K562 (cell line): ENCODE data around the gene CTRL. TPM values are rescaled to one million over a fixed set of nuclear protein-coding genes. Genes with fewer than 3 reads are reported as not detected.
A peak's percentile ranks its signal among the peaks of the same experiment; 100 is the strongest.

Experiments used
- ATAC-seq: fragments of 200-7000 bp; cut with Tn5 transposase; 3 replicates; pipeline ENCODE4 v1.9.1; 2020; ENCODE audit warnings: moderate library complexity
- BruUV-seq: library from RNA; stranded (reverse); fragments of 400-500 nt; replicated peaks from 2 replicates; lab custom pipeline; 2021; lab: Mats Ljungman, UMichigan
- CTCF ChIA-PET: fragments of 300-600 bp; formaldehyde crosslinking; extraction: SDS; loops from one replicate; lab custom pipeline; 2021; ENCODE audit warnings: low intra/inter-chr PET ratio; lab: Yijun Ruan, JAX
- POLR2A ChIA-PET: fragments of 300-600, 350-650 bp; sonication (Branson Sonifier 250); formaldehyde crosslinking; extraction: SDS; loops from one replicate; lab custom pipeline; 2021; ENCODE audit warnings: antibody characterized with exemption, inconsistent platforms; lab: Yijun Ruan, JAX
- DNase-seq, 4 experiments: peaks; one replicate each; pipeline versions ENCODE4 v3.0.0 to v3.0.0-alpha.2; 2011 to 2018; ENCODE audit warnings: low spot score in 3 of 4, mixed read lengths in 3 of 4; ENCODE audit errors: extremely low read depth in 1 of 4
- FAIRE-seq: peaks from 2 replicates; lab custom pipeline; 2011; peaks lifted over from hg19 to GRCh38; lab: Jason Lieb, UNC
- H2AFZ ChIP-seq: 2 replicates; pipeline ENCODE4 v1.6.0; 2011; ENCODE audit warnings: low read depth, low read length, control low read depth, inconsistent platforms
- H3K27ac ChIP-seq: fragments of 200-600 bp; 3 replicates; pipeline ENCODE4 v1.8.0; 2011; ENCODE audit warnings: low read depth, mild to moderate bottlenecking, control low read depth, inconsistent platforms, low read length, moderate library complexity, mixed read lengths; ENCODE audit errors: extremely low read depth
- H3K27me3 ChIP-seq, 2 experiments: fragments of 300-600 bp in 1 of 2; 2 replicates in 1 of 2; 3 replicates in 1 of 2; pipeline versions ENCODE4 v1.6.0 to v1.8.0; 2011; ENCODE audit warnings: inconsistent platforms in 2 of 2, low read length in 2 of 2, mild to moderate bottlenecking in 1 of 2, mixed read lengths in 1 of 2, moderate library complexity in 1 of 2; ENCODE audit not compliant: control insufficient read depth in 2 of 2, insufficient read depth in 2 of 2
- H3K36me3 ChIP-seq: fragments of 300-600 bp; 3 replicates; pipeline ENCODE4 v1.8.0; 2011; ENCODE audit warnings: mild to moderate bottlenecking, low read length, inconsistent platforms; ENCODE audit not compliant: control insufficient read depth, insufficient read depth
- H3K4me1 ChIP-seq, 2 experiments: fragments of 200-600 bp in 1 of 2; replicated peaks in 1 of 2; 2 replicates in 1 of 2; 3 replicates in 1 of 2; pipeline versions ENCODE4 v1.5.1 to v1.8.0; 2011; ENCODE audit warnings: inconsistent platforms in 2 of 2, low read length in 2 of 2, mild to moderate bottlenecking in 1 of 2, mixed read lengths in 1 of 2, moderate library complexity in 1 of 2; ENCODE audit not compliant: control insufficient read depth in 2 of 2, insufficient read depth in 2 of 2
- H3K4me2 ChIP-seq: 2 replicates; pipeline ENCODE4 v1.6.1; 2011; ENCODE audit warnings: low read length, control low read depth, inconsistent platforms, mixed read lengths; ENCODE audit not compliant: insufficient read depth
- H3K4me3 ChIP-seq: fragments of 200-600 bp; sonication (generic), shearing (Covaris generic); 2 replicates; pipeline ENCODE4 v1.5.1; 2016; ENCODE audit warnings: control low read depth, inconsistent platforms
- H3K79me2 ChIP-seq: fragments of 200-600 bp; 3 replicates; pipeline ENCODE4 v1.8.0; 2011; ENCODE audit warnings: low read length, inconsistent platforms; ENCODE audit not compliant: control insufficient read depth, insufficient read depth
- H3K9ac ChIP-seq, 2 experiments: 2 replicates each; pipeline versions ENCODE4 v1.6.0 to v1.6.1; 2011; ENCODE audit warnings: low read depth in 2 of 2, low read length in 2 of 2, control low read depth in 1 of 2, inconsistent platforms in 1 of 2, mild to moderate bottlenecking in 1 of 2, mixed read lengths in 1 of 2; ENCODE audit not compliant: insufficient read depth in 1 of 2
- H3K9me1 ChIP-seq: one replicate; pipeline ENCODE4 v1.6.0; 2011; ENCODE audit warnings: inconsistent platforms, mild to moderate bottlenecking, low read length, moderate library complexity; ENCODE audit not compliant: control insufficient read depth, insufficient read depth
- H3K9me3 ChIP-seq: replicated peaks from 2 replicates; pipeline ENCODE4 v1.5.1; 2011; ENCODE audit warnings: low read depth, low read length, inconsistent platforms; ENCODE audit not compliant: control insufficient read depth, insufficient read depth
- H4K20me1 ChIP-seq: replicated peaks from 2 replicates; pipeline ENCODE4 v1.6.1; 2011; ENCODE audit warnings: low read length, inconsistent platforms, mixed read lengths; ENCODE audit not compliant: control insufficient read depth, insufficient read depth
- POLR2G ChIP-seq: fragments of 200-400 bp; formaldehyde crosslinking; IDR thresholded peaks from 2 replicates; pipeline ENCODE4 v1.6.1; 2017; ENCODE audit warnings: low read depth, mild to moderate bottlenecking, antibody characterized with exemption, low read length, moderate library complexity
- WGBS: fragments of 100-300 bp; shearing (Covaris generic); methylation state at CpG from one replicate; pipeline ENCODE4 v1.1.6; 2016; ENCODE audit warnings: low coverage, mixed read lengths; ENCODE audit not compliant: insufficient coverage; ENCODE audit errors: missing lambda C conversion rate; 5-methylcytosine and 5-hydroxymethylcytosine counted together
- in situ Hi-C: fragments of 300-500 bp; cut with MboI; formaldehyde crosslinking; loops from 4 replicates; pipeline ENCODE4 v1.15.0; 2018; ENCODE audit warnings: inconsistent platforms, mixed read lengths
- intact Hi-C: fragments of 100-400 bp; cut with micrococcal nuclease; formaldehyde crosslinking; loops from 2 replicates; pipeline ENCODE4 v1.14.2; 2022
- polyA plus RNA-seq, 8 experiments: library from polyadenylated mRNA; depleted of rRNA in 4 of 8; stranded (reverse) in 5 of 8; unstranded in 3 of 8; fragments of >200 nt; fragmentation: Nextera tagmentation in 2 of 8; fragmentation: Illumina TruSeq in 1 of 8; extraction: Ambion mirVana in 2 of 8; extraction: Trizol in 1 of 8; gene quantifications; 2 replicates each; pipeline versions ENCODE4 v1.2.1 to v1.2.3, GENCODE V29; 2011 to 2014; ENCODE audit warnings: inconsistent platforms in 1 of 8, missing spikeins in 1 of 8
- total RNA-seq, 7 experiments: library from RNA; depleted of rRNA in 6 of 7; stranded (reverse); fragments of >200 nt in 6 of 7; fragmentation: Illumina TruSeq in 2 of 7; extraction: Trizol in 2 of 7; gene quantifications; 2 replicates each; pipeline versions ENCODE4 v1.2.1 to v1.2.3, GENCODE V29; 2011 to 2021; ENCODE audit warnings: low replicate concordance in 1 of 7
- TF ChIP-seq, protein P1 (sequence below): fragments of 250-450 bp; sonication (Bioruptor Pico); IDR thresholded peaks from 2 replicates; pipeline ENCODE4 v1.5.0; 2022; ENCODE audit warnings: mild to moderate bottlenecking
- TF ChIP-seq, protein P2 (sequence below): fragments of 250-450 bp; sonication (Bioruptor Pico); IDR thresholded peaks from 2 replicates; pipeline ENCODE4 v1.4.0; 2020; ENCODE audit warnings: mild to moderate bottlenecking, moderate library complexity
- TF ChIP-seq, protein P3 (sequence below): IDR thresholded peaks from 2 replicates; pipeline ENCODE4 v1.6.1; 2011; ENCODE audit not compliant: insufficient read length; ENCODE audit errors: extremely low read depth

Gene CTRL
- total and polyA plus RNA-seq, 9 of the 15 experiments (the other 6 are each of a cell fraction or from before 2014, with no cell fraction given): 1.4 to 5.6 (median 2.5) TPM

DNA sequence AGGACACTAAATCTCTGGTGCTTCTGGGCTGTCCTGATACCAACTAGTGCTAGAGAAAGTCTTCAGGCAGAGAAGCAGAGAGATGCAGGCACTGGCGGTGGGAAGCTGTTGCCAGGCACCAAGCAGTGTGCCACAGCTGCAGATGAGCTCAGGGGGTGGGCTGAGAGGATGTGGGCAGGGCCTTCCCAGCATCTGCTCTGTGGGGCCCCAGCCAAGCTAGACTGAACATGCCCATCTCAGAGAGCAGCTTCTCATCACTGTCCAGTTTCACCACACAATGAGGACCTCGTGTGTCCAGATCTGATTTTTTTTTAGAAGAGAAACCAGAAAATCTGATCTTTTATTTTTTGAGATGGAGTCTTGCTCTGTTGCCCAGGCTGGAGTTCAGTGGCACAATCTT is 21.5 kb downstream of the CTRL start (continued):
- TF ChIP-seq, protein P1, sequence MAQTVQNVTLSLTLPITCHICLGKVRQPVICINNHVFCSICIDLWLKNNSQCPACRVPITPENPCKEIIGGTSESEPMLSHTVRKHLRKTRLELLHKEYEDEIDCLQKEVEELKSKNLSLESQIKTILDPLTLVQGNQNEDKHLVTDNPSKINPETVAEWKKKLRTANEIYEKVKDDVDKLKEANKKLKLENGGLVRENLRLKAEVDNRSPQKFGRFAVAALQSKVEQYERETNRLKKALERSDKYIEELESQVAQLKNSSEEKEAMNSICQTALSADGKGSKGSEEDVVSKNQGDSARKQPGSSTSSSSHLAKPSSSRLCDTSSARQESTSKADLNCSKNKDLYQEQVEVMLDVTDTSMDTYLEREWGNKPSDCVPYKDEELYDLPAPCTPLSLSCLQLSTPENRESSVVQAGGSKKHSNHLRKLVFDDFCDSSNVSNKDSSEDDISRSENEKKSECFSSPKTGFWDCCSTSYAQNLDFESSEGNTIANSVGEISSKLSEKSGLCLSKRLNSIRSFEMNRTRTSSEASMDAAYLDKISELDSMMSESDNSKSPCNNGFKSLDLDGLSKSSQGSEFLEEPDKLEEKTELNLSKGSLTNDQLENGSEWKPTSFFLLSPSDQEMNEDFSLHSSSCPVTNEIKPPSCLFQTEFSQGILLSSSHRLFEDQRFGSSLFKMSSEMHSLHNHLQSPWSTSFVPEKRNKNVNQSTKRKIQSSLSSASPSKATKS: no peak
- TF ChIP-seq, protein P2, sequence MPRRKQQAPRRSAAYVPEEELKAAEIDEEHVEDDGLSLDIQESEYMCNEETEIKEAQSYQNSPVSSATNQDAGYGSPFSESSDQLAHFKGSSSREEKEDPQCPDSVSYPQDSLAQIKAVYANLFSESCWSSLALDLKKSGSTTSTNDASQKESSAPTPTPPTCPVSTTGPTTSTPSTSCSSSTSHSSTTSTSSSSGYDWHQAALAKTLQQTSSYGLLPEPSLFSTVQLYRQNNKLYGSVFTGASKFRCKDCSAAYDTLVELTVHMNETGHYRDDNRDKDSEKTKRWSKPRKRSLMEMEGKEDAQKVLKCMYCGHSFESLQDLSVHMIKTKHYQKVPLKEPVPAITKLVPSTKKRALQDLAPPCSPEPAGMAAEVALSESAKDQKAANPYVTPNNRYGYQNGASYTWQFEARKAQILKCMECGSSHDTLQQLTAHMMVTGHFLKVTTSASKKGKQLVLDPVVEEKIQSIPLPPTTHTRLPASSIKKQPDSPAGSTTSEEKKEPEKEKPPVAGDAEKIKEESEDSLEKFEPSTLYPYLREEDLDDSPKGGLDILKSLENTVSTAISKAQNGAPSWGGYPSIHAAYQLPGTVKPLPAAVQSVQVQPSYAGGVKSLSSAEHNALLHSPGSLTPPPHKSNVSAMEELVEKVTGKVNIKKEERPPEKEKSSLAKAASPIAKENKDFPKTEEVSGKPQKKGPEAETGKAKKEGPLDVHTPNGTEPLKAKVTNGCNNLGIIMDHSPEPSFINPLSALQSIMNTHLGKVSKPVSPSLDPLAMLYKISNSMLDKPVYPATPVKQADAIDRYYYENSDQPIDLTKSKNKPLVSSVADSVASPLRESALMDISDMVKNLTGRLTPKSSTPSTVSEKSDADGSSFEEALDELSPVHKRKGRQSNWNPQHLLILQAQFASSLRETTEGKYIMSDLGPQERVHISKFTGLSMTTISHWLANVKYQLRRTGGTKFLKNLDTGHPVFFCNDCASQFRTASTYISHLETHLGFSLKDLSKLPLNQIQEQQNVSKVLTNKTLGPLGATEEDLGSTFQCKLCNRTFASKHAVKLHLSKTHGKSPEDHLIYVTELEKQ: no peak
- TF ChIP-seq, all 486 proteins: peak for 0

DNA sequence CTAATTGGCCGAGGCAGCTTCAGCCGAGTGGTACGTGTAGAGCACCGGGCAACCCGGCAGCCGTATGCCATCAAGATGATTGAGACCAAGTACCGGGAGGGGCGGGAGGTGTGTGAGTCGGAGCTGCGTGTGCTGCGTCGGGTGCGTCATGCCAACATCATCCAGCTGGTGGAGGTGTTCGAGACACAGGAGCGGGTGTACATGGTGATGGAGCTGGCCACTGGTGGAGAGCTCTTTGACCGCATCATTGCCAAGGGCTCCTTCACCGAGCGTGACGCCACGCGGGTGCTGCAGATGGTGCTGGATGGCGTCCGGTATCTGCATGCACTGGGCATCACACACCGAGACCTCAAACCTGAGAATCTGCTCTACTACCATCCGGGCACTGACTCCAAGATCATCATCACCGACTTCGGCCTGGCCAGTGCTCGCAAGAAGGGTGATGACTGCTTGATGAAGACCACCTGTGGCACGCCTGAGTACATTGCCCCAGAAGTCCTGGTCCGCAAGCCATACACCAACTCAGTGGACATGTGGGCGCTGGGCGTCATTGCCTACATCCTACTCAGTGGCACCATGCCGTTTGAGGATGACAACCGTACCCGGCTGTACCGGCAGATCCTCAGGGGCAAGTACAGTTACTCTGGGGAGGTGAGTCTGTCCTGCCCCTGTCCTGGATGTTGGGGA is 22.5 kb downstream of the CTRL start:
- BruUV-seq: no TSS peak
- ChIA-PET POLR2A (interaction anchor here (0.6 to 2.7 kb wide), 2 partner anchors 12 to 19 kb away, joined by 3 to 13 read pairs; no protein-coding TSS in a partner anchor), CTCF (no interaction called here)
- no peak for DNase-seq
- H3K4me2 ChIP-seq: no peak overlapping the region
- no peak overlapping the region for H3K4me3 ChIP-seq
- TF ChIP-seq POLR2G: peak; percentile 52; the same call in 1 of the 2 replicates
- TF ChIP-seq, protein P3, sequence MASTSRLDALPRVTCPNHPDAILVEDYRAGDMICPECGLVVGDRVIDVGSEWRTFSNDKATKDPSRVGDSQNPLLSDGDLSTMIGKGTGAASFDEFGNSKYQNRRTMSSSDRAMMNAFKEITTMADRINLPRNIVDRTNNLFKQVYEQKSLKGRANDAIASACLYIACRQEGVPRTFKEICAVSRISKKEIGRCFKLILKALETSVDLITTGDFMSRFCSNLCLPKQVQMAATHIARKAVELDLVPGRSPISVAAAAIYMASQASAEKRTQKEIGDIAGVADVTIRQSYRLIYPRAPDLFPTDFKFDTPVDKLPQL: no peak
- no peaks in the 10 kb centered on the region; the same call in 2 of the 3 replicates for H3K36me3 ChIP-seq
- H3K27me3 ChIP-seq: no peaks in the 10 kb centered on the region
- 94% methylated on average over 32 of the region's 36 CpGs for WGBS
- H3K4me1 ChIP-seq: peaks cover 0 to 6% of the 10 kb centered on the region in 2 experiments; a peak in 1 of 5 replicates
- H3K79me2 ChIP-seq: no peaks in the 10 kb centered on the region
- no peaks in the 10 kb centered on the region; the same call in 1 of the 2 replicates for H4K20me1 ChIP-seq
- intact Hi-C loops: no loop called here
- no peaks in the 10 kb centered on the region for H3K9me3 ChIP-seq
- no peak overlapping the region for H2AFZ ChIP-seq
- H3K27ac ChIP-seq: no peak overlapping the region
- H3K9ac ChIP-seq: peak overlapping the region in 1 of 2 experiments; percentile 41; a peak in 2 of 4 replicates
- no peaks in the 10 kb centered on the region for H3K9me1 ChIP-seq
- in situ Hi-C loops: no loop called here
- ATAC-seq: no peak
- no peak for FAIRE-seq
